Parathyroid adenoma (tissue), 2 donors: ENCODE results near the gene WEE1.
A peak's percentile ranks its signal among the peaks of the same experiment; 100 is the strongest.

Source experiments
- H2AFZ ChIP-seq: fragments of 300-600 bp; sonication (generic); one replicate; pipeline ENCODE4 v1.7.0; 2017; ENCODE audit warnings: antibody characterized with exemption, mild to moderate bottlenecking
- H3K27ac ChIP-seq: fragments of 300-600 bp; sonication (generic); one replicate; pipeline ENCODE4 v1.7.0; 2017
- H3K27me3 ChIP-seq: fragments of 300-600 bp; sonication (generic); one replicate; pipeline ENCODE4 v1.7.0; 2017; ENCODE audit warnings: low read length; ENCODE audit not compliant: control insufficient read depth, insufficient read depth
- H3K36me3 ChIP-seq: fragments of 300-600 bp; sonication (generic); one replicate; pipeline ENCODE4 v1.7.0; 2017; ENCODE audit warnings: low read length; ENCODE audit not compliant: control insufficient read depth, insufficient read depth
- H3K4me1 ChIP-seq: fragments of 300-600 bp; sonication (generic); one replicate; pipeline ENCODE4 v1.7.0; 2017; ENCODE audit warnings: control low read depth
- H3K4me2 ChIP-seq: fragments of 300-600 bp; sonication (generic); one replicate; pipeline ENCODE4 v1.7.0; 2017; ENCODE audit warnings: low read length
- H3K4me3 ChIP-seq: fragments of 300-600 bp; sonication (generic); one replicate; pipeline ENCODE4 v1.7.0; 2017; ENCODE audit warnings: low read depth, low read length
- H3K79me2 ChIP-seq: fragments of 300-600 bp; sonication (generic); one replicate; pipeline ENCODE4 v1.7.0; 2017; ENCODE audit warnings: control low read depth
- H3K9ac ChIP-seq: fragments of 300-600 bp; sonication (generic); one replicate; pipeline ENCODE4 v1.7.0; 2017; ENCODE audit warnings: mild to moderate bottlenecking
- H3K9me3 ChIP-seq: fragments of 300-600 bp; sonication (generic); one replicate; pipeline ENCODE4 v1.7.0; 2017; ENCODE audit warnings: low read length; ENCODE audit not compliant: control insufficient read depth
- CTCF ChIP-seq: fragments of 300-600 bp; sonication (generic); IDR thresholded peaks from one replicate; pipeline ENCODE4 v1.7.0; 2017; ENCODE audit warnings: antibody characterized with exemption, mild to moderate bottlenecking
- donor health status: primary hyperparathyroidism.

The WEE1 gene

GRCh38 chr11:9573052-9573774 lies at the start of gene WEE1:
WEE1 (plus strand) TSS chr11:9573670; CDS start chr11:9573934, 264 bp downstream.
- H3K79me2 ChIP-seq, result no peaks in the 10 kb centered on the region
- no peak for TF ChIP-seq CTCF
- H3K4me2 ChIP-seq, result peak within 1 kb of the TSS; percentile 81
- H3K27me3 ChIP-seq, result no peaks in the 10 kb centered on the region
- H3K36me3 ChIP-seq, result no peaks in the 10 kb centered on the region
- peak within 1 kb of the TSS; percentile 93 for H3K9ac ChIP-seq
- H3K4me1 ChIP-seq, result peaks cover 14% of the 10 kb centered on the region
- peak within 1 kb of the TSS; percentile 77 for H3K4me3 ChIP-seq
- peak within 1 kb of the TSS; percentile 98 for H3K27ac ChIP-seq
- no peaks in the 10 kb centered on the region for H3K9me3 ChIP-seq
- peak within 1 kb of the TSS; percentile 97 for H2AFZ ChIP-seq

- no peak for TF ChIP-seq CTCF
- H3K9ac ChIP-seq, result no peak overlapping the region
- H3K36me3 ChIP-seq, result no peaks in the 10 kb centered on the region
- H3K79me2 ChIP-seq, result no peaks in the 10 kb centered on the region
- no peak overlapping the region for H2AFZ ChIP-seq
- H3K27me3 ChIP-seq, result no peaks in the 10 kb centered on the region
- H3K9me3 ChIP-seq, result no peaks in the 10 kb centered on the region
- no peak overlapping the region for H3K4me3 ChIP-seq
- H3K4me1 ChIP-seq, result no peaks in the 10 kb centered on the region
- no peak overlapping the region for H3K4me2 ChIP-seq
- H3K27ac ChIP-seq, result no peak overlapping the region
Observed at GRCh38 chr11:9524001-9524400, 49.5 kb upstream of the WEE1 start.

GRCh38 chr11:9525116-9525515 lies 48.4 kb upstream of the WEE1 start:
- no peaks in the 10 kb centered on the region for H3K27me3 ChIP-seq
- no peak overlapping the region for H3K4me2 ChIP-seq
- H3K36me3 ChIP-seq, result no peaks in the 10 kb centered on the region
- H3K4me1 ChIP-seq, result peaks cover 6% of the 10 kb centered on the region
- H3K79me2 ChIP-seq, result no peaks in the 10 kb centered on the region
- H2AFZ ChIP-seq, result no peak overlapping the region
- TF ChIP-seq CTCF, result no peak
- no peak overlapping the region for H3K27ac ChIP-seq
- no peak overlapping the region for H3K4me3 ChIP-seq
- no peak overlapping the region for H3K9ac ChIP-seq
- H3K9me3 ChIP-seq, result no peaks in the 10 kb centered on the region

GRCh38 chr11:9527481-9528135 lies 45.9 kb upstream of the WEE1 start:
- Histone ChIP-seq H2AFZ (no peak overlapping the region), H3K27ac (no peak overlapping the region), H3K4me1 (peaks cover 6% of the 10 kb centered on the region), H3K9ac (no peak overlapping the region), H3K4me3 (no peak overlapping the region), H3K4me2 (no peak overlapping the region), H3K27me3 (no peaks in the 10 kb centered on the region), H3K79me2 (no peaks in the 10 kb centered on the region), H3K36me3 (no peaks in the 10 kb centered on the region), H3K9me3 (no peaks in the 10 kb centered on the region)
- TF ChIP-seq CTCF, result no peak

- H2AFZ ChIP-seq, result no peak overlapping the region
- peaks cover 6% of the 10 kb centered on the region for H3K4me1 ChIP-seq
- no peaks in the 10 kb centered on the region for H3K79me2 ChIP-seq
- no peaks in the 10 kb centered on the region for H3K9me3 ChIP-seq
- H3K4me3 ChIP-seq, result no peak overlapping the region
- H3K27ac ChIP-seq, result no peak overlapping the region
- no peaks in the 10 kb centered on the region for H3K27me3 ChIP-seq
- no peak overlapping the region for H3K9ac ChIP-seq
- H3K36me3 ChIP-seq, result no peaks in the 10 kb centered on the region
- no peak overlapping the region for H3K4me2 ChIP-seq
- no peak for TF ChIP-seq CTCF
Observed at GRCh38 chr11:9528136-9528501, 45.4 kb upstream of the WEE1 start.
